HG03097 (cell line): ENCODE measurements around the gene ESRRB.

Source experiments
- ATAC-seq: cut with Tn5 transposase; IDR thresholded peaks from one replicate; pipeline ENCODE4 v1.9.1; 2021; ENCODE audit not compliant: unreplicated experiment, low FRiP score

The ESRRB gene

GRCh38 chr14:76491172-76491930 is 115.4 kb downstream of the ESRRB start:
- ATAC-seq = no peak

DNA sequence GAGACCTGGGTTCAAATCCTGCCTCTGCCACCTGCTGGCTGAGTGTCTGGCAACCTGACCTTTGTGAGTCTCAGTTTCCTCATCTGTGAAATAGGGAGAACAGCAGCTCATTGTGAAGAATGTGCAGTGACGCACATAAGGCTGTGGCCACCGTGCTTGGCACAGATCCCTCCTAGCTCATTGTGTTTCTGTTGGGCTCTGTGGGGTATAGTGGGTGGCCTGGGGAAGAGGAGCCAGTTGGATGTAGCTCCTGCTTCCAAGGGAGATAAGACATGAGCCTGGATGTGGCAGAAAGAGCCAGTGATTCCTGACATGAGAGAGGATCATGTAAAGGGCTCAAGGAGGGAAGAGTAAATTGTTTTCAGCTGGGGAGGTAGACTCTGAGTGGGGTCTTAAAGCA is 120.0 kb downstream of the ESRRB start:
- ATAC-seq = no peak

- ATAC-seq = no peak
Measured at GRCh38 chr14:76496595-76496994, 120.7 kb downstream of the ESRRB start.

DNA sequence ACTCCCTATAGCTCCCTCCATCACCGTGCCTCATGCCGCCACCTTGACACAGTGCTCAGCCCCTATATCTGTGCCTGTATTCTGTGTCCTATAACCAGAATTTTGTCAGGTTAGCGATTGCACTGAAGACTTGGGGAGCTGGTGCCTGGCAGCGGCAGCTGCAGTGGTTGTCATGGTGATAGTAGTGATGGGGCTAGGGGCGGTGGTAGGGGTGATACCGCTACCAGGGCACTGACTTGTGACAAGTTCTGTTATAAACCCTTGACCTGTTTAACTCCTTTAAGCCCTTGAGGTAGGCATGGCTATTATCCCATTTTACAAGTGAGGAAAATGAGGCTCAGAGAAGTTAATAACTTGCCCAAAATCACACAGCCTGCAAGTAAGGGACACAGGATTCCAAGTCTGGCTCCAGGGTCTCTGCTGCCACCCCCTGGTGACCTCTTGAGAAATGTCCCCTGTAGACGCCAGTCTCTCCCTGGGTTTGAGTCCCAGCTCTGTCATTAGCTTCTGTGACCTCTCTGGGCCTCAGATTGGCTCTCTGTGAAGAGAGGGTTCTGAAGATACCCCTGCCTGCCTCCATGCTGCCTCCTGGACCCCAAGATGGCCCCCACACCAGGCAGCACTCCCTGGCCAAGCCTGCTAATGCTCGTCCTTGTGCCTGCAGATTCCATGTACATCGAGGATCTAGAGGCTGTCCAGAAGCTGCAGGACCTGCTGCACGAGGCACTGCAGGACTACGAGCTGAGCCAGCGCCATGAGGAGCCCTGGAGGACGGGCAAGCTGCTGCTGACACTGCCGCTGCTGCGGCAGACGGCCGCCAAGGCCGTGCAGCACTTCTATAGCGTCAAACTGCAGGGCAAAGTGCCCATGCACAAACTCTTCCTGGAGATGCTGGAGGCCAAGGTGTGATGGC is 121.9 kb downstream of the ESRRB start:
- ATAC-seq = no peak

GRCh38 chr14:76498463-76498935 is 122.6 kb downstream of the ESRRB start:
- ATAC-seq = no peak

GRCh38 chr14:76498976-76499375 is 123.0 kb downstream of the ESRRB start:
- ATAC-seq = no peak

- no peak for ATAC-seq
Measured at GRCh38 chr14:76499399-76499798, 123.5 kb downstream of the ESRRB start.

GRCh38 chr14:76500011-76500410 is 124.1 kb downstream of the ESRRB start:
- ATAC-seq = no peak

DNA sequence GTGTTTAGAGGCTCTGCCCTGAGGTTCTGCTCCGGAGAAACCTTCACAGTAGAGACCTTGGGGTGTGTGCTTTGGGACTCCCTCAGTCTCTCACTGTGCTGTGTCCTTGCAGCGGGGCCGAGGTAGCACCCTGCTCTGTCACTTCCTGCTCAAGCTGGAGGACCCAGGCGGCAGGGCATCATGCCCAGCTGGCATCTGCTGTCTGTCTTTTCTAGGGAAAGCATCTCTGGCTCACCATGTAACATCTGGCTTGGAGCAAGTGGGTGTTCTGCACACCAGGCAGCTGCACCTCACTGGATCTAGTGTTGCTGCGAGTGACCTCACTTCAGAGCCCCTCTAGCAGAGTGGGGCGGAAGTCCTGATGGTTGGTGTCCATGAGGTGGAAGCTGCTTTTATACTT is 124.5 kb downstream of the ESRRB start:
- ATAC-seq = no peak

DNA sequence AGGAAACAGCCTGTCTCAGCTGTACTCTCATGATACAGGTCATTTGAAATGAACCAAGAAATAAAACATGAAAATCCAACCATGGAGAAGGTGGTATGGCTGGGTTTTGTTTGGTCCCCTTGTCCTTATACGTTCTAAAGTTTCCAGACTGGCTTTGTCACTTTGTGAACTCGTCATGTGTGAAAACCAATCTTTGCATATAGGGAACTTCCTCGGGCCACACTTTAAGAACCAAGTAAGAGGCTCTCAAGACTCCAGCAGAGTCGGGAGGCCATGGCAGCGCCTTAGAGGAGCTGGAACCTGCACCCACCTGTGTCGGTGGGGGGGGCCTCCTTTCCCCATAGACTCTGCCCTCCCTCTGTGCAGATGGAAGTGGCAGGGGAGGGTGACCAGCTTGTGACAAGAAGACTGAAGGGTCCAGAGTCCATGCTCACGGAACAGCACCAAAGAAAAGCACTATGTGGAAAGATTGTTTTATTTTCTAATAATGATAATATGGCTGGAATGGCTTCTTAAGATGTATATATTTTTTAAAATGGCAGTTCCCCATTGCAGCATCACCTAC is 125.3 kb downstream of the ESRRB start:
- ATAC-seq = no peak

DNA sequence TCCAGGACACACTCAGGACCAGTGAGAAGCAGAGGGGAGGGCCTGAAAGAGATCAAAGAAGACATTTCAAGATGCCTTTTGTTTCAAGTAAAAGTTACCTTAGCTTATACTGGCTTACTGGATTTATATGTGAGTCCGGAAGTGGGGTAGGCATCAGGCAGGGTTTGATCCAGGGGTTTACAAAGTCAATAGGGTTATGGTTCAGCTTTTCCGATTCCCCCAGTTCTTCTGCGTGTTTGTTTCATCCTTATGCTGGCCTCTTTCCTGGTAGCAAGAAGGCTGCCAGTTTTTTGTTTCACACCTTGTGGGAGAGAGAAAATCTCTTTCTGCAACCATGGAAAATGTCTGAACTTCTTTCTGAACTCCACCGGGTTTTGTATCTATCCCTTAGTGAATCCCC is 126.3 kb downstream of the ESRRB start:
- ATAC-seq = no peak

DNA sequence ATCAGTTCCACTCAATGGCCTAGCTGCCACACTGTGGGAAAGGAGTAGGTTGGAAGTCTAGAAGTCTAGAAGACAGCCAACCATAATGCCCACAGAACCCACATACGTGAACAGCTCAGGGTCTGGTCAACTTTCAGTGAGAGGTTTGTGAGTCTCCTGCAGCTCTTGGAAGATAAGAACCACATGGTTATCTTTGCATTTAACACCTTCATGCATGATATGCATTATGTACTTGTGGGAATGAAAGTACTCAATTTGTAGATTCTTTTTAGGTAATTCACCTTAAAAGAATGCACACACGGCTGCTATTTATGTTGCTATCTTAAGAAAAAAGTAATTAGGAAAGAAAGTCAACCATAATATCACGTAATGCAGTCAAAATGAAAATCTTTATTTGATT is 126.7 kb downstream of the ESRRB start:
- ATAC-seq = no peak

- no peak for ATAC-seq
Measured at GRCh38 chr14:76509311-76509710, 133.4 kb downstream of the ESRRB start.

DNA sequence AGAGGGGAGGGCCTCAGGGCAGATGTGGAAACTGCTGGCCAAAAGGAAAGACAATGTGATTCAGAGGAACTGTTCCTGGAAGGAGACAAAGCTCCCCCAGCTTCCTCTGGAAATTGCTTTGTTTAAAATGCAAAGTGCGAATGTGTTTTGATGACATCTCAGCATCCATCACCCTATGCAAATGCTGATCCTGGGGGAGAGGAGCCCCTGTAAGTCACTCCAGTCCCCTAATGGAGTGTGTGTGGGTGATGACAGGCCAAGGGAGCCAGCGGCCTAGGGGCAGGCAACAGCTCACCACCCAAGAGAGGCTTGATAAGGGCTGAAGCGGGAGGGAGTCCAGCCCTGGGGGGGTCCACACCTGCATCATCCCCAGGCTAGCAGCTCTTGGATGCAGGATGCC is 134.2 kb downstream of the ESRRB start:
- ATAC-seq = no peak

DNA sequence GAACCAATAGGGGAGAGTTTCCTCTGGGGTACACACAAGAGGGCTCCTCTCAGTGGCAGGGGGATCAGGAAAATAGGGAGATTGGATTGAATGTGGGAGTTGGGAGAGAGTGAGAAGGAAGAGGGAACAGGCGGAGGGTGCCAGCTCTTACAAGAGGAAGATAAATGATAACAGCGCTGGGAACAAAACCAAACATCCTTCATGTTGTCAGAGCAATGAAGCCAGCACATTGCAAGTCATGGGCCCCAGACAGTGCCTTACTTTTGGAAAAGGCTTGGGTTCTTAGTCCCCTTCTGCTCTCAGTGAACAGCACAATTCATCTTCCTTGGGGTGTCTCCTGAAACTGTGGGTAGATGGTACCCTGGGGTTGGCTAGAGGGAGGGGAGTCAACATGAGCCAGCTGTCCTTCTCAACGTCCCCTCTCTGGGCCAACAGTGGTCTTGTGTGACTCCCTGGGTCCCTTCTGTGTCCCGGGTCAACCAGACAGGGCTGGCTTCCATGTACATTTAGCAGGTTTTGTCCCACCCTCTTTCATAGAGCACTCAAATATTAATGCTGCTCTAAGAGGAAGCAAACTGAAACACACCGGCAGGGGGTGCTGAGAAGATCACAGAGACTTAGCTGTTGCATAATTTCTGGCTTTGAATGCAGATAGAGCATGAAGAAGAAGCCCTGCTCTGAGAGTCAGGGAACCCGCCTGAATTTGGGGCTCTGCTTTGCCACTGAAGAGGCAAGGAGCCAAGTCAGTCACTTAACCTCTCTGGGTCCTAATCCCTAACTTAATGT is 138.5 kb downstream of the ESRRB start:
- no peak for ATAC-seq

GRCh38 chr14:76516884-76517283 is 140.9 kb downstream of the ESRRB start:
- no peak for ATAC-seq

DNA sequence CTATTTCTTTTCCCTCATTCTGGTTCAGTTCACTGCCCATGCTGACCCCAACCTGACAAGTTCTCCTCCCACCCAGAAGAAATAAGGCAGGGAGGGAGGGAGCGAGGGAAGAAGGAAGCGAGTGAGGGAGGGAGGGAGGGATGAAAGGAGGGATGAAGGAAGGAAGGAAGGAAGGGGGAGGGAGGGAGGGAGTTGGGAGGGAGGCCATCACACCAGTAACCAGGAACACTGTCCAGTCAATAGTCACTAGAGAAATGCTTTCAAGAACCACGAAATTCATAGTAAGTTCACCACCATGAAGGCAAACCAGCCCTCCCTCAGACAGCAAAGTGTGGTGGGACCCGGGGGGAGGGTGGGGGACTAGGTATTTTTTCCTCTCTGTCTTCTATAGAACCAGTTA is 142.4 kb downstream of the ESRRB start:
- ATAC-seq = no peak

DNA sequence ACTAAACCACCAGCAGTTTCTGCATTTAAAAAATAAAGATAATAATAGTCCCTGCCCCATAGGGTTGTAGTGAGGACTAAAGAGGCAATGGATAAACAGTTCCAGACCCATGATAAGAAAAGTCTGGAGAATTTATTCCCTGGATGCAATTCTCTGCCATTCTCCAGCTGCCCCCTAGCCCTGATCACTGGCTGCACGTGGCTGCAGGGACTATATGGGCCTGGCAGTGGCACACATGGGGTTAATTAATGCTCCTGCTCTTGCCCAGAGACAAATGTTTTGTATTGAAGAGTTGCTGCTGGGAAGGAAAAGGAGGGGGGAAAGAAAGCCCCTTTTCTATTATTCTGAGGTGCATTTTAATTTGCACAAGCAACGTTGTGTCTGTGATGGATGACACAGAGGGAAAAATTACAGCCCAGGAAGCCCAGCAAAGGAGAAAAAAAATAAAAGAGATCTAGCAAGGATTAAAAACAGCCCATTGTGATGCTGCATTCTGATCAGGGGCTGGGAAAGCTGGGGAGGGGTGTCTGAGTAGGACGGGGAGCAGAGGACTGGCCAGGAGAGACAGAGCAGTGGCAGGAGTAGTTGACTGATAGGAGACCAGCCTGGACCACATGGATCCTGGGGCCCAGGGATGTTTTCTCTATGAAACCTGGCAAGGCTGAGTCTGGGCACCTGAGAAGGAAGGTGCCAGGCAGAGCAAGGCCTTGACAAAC is 149.3 kb downstream of the ESRRB start:
- no peak for ATAC-seq

GRCh38 chr14:76531085-76531484 is 155.1 kb downstream of the ESRRB start:
- no peak for ATAC-seq

GRCh38 chr14:76531821-76532318 is 155.9 kb downstream of the ESRRB start:
- ATAC-seq = no peak
